Stimulated activated naive CD4-positive, alpha-beta T cell treated with Interleukin-2 at 50 U/mL for 16 hours (primary cell): Measurements from ENCODE around the gene TBC1D22A.

Experiments used
- DNase-seq: peaks from one replicate; lab custom pipeline; 2025; lab: John Stamatoyannopoulos, UW

The TBC1D22A gene

GRCh38 chr22:46835693-46836092 is 73.2 kb downstream of the TBC1D22A start:
- no peak for DNase-seq

GRCh38 chr22:46841522-46841921 is 79.1 kb downstream of the TBC1D22A start:
- no peak for DNase-seq

- DNase-seq = no peak
Observed at GRCh38 chr22:46842606-46843005, 80.2 kb downstream of the TBC1D22A start.

- DNase-seq = no peak
Observed at GRCh38 chr22:46843821-46844255, 81.4 kb downstream of the TBC1D22A start.

- no peak for DNase-seq
Observed at GRCh38 chr22:46844606-46845210, 82.3 kb downstream of the TBC1D22A start.

GRCh38 chr22:46845296-46846149 is 83.1 kb downstream of the TBC1D22A start:
- no peak for DNase-seq

GRCh38 chr22:46846150-46846831 is 83.8 kb downstream of the TBC1D22A start:
- DNase-seq = no peak

GRCh38 chr22:46846832-46847355 is 84.4 kb downstream of the TBC1D22A start:
- no peak for DNase-seq

GRCh38 chr22:46848197-46848596 is 85.7 kb downstream of the TBC1D22A start:
- DNase-seq = no peak

GRCh38 chr22:46849101-46849500 is 86.7 kb downstream of the TBC1D22A start:
- no peak for DNase-seq

- no peak for DNase-seq
Observed at GRCh38 chr22:46849951-46850350, 87.5 kb downstream of the TBC1D22A start.

GRCh38 chr22:46851311-46851710 is 88.9 kb downstream of the TBC1D22A start:
- no peak for DNase-seq

GRCh38 chr22:46851941-46852340 is 89.5 kb downstream of the TBC1D22A start:
- DNase-seq = no peak

GRCh38 chr22:46852771-46853170 is 90.3 kb downstream of the TBC1D22A start:
- DNase-seq = no peak

GRCh38 chr22:46853191-46853590 is 90.7 kb downstream of the TBC1D22A start:
- no peak for DNase-seq

- no peak for DNase-seq
Observed at GRCh38 chr22:46854125-46854870, 91.8 kb downstream of the TBC1D22A start.

- DNase-seq = no peak
Observed at GRCh38 chr22:46855681-46856080, 93.2 kb downstream of the TBC1D22A start.

- DNase-seq = no peak
Observed at GRCh38 chr22:46856661-46857060, 94.2 kb downstream of the TBC1D22A start.

GRCh38 chr22:46857142-46857884 is 94.9 kb downstream of the TBC1D22A start:
- no peak for DNase-seq

- no peak for DNase-seq
Observed at GRCh38 chr22:46857885-46858143, 95.4 kb downstream of the TBC1D22A start.

GRCh38 chr22:46858181-46858771 is 95.8 kb downstream of the TBC1D22A start:
- no peak for DNase-seq
